Endothelial cell of coronary artery (primary cell): ENCODE results near the gene COQ10A. TPM values are rescaled to one million over a fixed set of nuclear protein-coding genes. Genes with fewer than 3 reads are reported as not detected.

Experiments
- total RNA-seq: library from RNA; depleted of rRNA; stranded (reverse); fragments of >200 nt; gene quantifications from 2 replicates; pipeline ENCODE4 v1.2.3, GENCODE V29; 2014

COQ10A gene
- 5.5 and 6.3 TPM in 2 replicates for total RNA-seq

DNA sequence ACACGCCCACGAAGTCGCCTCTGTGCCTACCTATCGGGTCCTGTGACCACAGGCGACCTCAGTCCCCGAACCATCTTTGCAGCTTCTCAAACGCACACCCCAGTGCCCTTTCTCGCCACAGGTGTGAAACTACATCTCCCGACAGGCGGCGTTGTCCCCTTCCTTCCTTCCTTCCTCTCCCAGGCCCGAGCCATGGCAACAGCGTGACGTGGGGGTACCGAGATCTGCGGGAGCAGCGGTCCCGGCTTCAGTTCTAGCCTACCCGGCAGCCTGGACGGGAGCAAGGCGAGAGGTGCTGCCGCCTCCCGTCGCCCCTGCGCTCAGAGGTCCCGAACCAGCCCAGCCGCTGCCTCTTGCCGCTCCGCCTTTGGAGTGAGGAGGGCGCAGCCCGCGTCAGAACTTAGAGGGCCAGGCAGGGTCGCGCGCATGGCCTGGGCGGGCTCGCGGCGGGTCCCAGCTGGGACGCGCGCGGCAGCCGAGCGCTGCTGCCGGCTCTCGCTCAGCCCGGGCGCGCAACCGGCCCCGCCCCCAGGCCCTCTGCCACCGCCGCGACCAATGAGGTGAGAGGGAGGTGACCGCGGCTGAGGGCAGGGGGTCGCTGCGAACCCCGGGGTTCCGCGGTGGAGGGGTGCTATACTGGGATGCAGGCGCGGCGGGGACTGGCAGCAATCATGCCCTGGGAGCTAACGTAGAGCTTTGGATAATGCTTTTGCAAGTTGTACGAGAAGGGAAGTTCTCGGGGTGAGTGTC is at the start of gene COQ10A:
Gene COQ10A (plus strand): TSS at position 250 of the 750 bp plus-strand sequence. CDS start 177 bp downstream, at position 427.

DNA sequence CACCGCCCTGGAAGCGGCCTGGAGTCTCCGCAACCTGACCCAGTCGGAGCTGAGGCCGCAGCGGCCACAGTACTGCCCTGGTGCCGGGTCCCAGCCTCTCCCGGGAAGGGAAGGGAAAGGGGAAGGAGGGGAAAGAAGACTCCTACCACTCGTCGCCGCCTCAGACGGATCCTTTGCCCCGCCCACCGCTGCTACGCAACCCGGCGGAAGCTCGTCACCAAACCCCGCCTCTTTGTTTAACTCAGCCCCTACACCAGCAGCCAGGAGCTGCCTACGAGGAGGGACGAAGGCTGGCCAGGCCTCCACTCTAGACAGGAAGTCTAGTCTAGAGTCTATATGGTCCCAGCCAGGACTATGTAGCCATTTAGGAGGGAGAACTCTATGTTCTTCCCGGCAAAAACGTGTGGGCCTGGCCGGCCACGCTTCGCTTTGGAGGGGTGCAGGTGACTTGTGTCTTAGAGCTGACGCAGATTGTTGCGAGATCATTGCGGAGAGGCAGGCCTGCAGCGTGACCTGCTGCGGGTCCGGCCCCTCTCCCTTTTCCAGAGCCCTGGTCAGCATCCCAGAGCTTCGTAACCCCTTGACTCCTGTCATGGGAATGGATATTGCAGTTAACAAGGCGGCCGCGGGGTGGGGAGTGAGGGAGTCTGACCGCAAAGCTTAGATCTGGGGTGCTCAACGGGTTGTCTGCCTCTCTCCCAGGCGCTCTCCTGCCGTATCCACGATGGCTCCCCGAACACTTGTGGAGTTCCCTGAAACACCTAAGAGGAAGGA is 44.8 kb upstream of the COQ10A start, which contains the start of gene RNF41:
Gene RNF41 (minus strand): TSS at position 166 of the 774 bp plus-strand sequence. CDS start 7,875 bp downstream, outside the sequence.

DNA sequence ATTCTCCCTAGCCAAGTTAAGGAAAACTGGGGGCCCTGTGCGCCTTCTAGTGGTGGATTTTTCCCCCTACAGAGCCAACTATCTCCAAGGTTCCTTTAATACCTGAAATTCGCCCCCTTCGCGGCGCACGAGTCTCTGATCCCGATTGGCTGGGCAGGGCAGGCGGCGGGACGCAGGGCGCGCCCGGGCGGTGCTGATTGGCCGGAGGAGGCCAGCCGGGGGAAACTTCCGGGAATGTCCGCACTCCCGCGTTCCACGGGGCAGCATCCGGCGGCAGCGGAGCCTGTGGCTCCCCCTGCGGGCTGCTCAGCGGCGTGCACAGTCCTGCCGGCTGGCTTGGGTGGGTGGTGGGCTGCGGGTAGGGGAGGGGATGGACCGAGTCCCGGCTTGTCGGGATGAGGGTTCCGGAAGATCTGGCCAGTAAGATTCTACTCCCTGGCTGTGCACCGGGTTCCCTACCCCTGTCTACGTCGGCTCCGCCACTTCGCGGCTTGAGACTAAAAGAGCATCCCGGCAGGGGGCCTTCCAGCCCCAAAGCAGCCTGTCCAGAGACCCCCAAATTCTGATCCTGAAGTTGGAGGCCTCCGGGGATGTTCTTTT is 42.5 kb upstream of the COQ10A start, which contains the start of gene NABP2:
Gene NABP2 (plus strand): TSS at position 241 of the 600 bp plus-strand sequence. CDS start 515 bp downstream, outside the sequence.

DNA sequence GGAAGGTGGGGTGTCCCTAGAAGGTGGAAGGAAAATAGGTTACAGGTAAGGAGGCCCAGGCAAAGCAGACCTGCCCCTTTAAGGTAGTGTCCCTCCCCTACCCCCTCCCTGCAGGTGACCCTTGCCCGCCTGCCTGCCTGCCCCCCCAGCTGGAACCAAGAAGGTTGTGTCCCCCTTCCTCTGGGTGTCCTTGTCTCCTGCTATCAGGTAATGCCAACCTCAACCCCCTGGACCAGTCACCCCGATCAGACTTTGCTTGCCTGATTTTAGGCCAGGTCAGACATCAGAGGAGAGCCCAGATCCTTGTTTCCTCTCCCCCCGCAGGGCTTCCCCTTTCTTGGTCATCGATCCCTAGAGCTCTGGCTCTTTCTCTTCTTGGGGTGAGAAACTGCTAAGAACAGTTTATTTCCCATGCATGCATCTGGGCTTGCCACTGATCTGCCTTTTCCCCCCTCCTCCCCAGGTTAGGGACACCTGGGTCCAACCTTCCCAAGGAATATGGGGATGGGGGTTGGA is 36.8 kb upstream of the COQ10A start, which contains the start of gene SLC39A5:
Gene SLC39A5 (plus strand): TSS at position 136 of the 516 bp plus-strand sequence. CDS start 1,224 bp downstream, outside the sequence.

DNA sequence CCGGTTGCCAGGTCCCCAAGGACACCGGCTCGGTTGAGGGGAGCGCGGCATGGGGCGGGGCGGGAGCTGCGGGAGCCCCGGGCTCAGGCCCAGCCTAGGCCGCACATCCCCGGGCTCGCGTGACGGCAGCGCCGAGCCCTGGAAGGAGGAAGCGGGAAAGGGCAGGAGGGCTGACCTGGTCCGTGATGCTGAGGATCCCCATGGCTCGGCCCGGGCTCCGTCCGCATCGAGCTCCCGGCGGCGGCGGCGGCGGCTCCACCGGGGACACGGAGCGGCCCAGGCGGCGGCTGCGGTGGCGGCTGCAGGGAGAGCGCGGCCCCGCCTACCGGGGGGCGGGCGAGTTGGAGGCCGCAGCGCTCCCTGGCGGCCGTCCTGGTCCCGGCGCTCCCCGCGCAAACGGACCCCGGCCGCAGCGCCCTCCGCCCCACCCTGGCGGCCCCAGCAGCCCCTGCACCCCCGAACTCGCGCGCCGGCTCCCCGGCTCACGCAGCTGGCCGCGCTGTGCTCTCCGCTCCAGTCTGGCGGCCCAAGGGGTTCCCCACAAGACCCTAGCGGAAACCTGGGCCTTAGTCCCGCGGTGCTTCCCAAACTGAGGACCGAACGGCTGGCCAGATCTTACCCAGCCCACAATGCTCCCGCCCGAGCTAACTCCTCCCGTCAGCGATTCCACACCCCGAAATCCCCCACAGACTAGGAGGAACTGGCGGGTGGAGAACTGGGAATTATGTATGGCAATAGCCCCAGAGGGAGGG is 8.5 kb upstream of the COQ10A start, which contains the start of gene ANKRD52:
Gene ANKRD52 (minus strand): TSS at position 317 of the 752 bp plus-strand sequence. CDS start 115 bp downstream, at position 202.

DNA sequence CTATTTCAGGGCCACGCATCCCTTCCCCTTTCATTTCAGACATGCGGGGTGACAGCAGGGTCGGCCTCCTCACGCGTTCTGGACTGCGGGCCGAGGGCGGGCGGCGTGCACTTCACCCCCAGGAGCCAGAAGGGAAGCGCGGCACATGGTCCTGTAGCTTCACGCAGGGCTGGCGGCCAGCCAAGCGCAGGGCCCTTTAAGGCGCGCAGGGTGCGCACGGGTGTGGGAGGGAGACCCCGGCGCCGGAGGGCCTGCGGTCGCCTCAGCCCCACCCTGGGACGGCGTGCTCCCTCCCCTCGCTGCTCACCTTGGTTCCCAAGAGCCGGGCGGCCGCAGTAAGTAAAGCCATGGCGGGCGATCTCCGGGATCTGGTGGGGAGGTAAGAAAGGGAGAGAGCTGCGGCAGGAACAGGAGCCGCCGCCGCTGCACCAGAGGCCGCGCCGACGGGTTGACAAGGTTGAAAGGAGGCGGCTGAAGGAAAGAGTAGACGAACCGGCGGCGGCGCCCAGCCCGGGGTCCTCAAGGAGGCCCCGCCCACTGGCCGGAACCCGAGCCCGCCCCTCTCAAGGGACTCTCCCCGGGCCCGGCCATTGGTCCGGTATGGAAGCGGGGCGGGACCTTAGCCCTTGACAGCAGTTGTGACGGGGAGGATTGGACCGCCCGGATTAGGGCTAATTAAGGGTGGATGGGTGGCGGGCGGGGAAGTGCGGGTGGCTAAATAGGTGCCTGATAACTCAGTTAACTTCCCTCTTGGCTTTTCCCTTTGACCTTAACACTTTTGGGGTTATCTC is 33.3 kb downstream of the COQ10A start, which contains the start of gene CS:
Gene CS (minus strand): TSS at position 478 of the 791 bp plus-strand sequence. CDS start 129 bp downstream, at position 349.

DNA sequence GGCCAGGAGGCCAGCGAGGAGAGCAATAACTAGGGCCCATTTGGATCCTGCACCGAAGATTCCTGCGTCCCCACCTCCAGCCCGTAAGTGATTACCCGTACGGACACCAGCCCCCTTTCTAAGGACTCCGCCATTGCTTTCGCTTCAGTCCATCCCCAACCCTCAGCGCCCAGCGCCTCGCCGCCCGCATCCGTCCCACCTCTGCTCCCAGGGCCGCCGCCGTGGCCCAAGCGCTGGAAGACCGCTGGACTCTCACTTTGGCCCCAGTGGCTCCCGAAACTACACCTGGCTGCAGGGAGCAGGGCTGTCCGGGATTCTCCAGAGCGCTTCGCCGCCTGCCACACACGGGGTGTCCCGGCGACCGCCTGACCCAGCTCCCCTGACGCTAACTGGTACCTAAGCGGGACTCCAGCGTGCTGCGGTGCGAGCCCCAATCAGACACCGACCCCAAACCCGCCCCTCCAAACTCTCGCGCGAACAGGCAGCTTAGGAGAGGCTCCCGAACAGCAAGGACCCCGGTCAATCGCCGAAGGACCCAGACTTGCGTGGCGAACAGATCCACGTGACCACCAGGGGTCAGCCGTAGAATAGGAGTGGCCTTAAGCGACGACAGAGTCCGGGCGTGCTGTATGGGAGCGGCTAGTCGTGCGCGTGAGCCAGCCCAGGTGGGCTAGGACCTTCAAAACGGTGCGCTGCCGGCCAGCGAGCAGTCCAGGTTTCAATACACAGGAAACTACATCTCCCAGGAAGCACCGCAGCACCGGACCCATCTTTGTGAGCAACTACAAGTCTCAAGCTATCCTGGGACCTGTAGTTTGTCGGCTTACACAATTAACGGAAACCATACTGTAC is 49.1 kb downstream of the COQ10A start, which contains the start of gene CNPY2:
Gene CNPY2 (minus strand): TSS at position 367 of the 852 bp plus-strand sequence. CDS start 771 bp downstream, outside the sequence.

Other genes with a start within 250 kb of the COQ10A start
- 0.38 and 0.45 TPM in 2 replicates for gene IKZF4, start 245.9 kb upstream of the COQ10A start, total RNA-seq
- gene RPS26, start 225.0 kb upstream of the COQ10A start, total RNA-seq: 95.3 and 130 TPM in 2 replicates
- 0.18 TPM in 1 of 2 replicates, not detected in the other for gene ERBB3, start 186.8 kb upstream of the COQ10A start, total RNA-seq
- 192 and 236 TPM in 2 replicates for gene PA2G4, start 162.4 kb upstream of the COQ10A start, total RNA-seq
- gene RPL41, start 150.3 kb upstream of the COQ10A start, total RNA-seq: 3,974 and 4,205 TPM in 2 replicates
- gene ZC3H10, start 148.7 kb upstream of the COQ10A start, total RNA-seq: 5.1 and 6.2 TPM in 2 replicates
- 227 and 255 TPM in 2 replicates for gene ESYT1, start 138.7 kb upstream of the COQ10A start, total RNA-seq
- 83.9 and 94.6 TPM in 2 replicates for gene MYL6B, start 114.4 kb upstream of the COQ10A start, total RNA-seq
- gene MYL6, start 108.6 kb upstream of the COQ10A start, total RNA-seq: 4,931 and 5,496 TPM in 2 replicates
- 42.2 and 53.4 TPM in 2 replicates for gene SMARCC2, start 77.5 kb upstream of the COQ10A start, total RNA-seq
- gene RNF41, start 45.0 kb upstream of the COQ10A start, total RNA-seq: 103 and 144 TPM in 2 replicates
- 22.6 and 29.8 TPM in 2 replicates for gene NABP2, start 42.6 kb upstream of the COQ10A start, total RNA-seq
- not detected in 2 replicates for gene SLC39A5, start 36.9 kb upstream of the COQ10A start, total RNA-seq
- 16.0 and 22.5 TPM in 2 replicates for gene ANKRD52, start 8.6 kb upstream of the COQ10A start, total RNA-seq
- 115 and 136 TPM in 2 replicates for gene CS, start 33.4 kb downstream of the COQ10A start, total RNA-seq
- 45.4 and 74.6 TPM in 2 replicates for gene CNPY2, start 49.0 kb downstream of the COQ10A start, total RNA-seq
- 9.3 and 21.7 TPM in 2 replicates for gene PAN2, start 67.1 kb downstream of the COQ10A start, total RNA-seq
- gene IL23A, start 71.9 kb downstream of the COQ10A start, total RNA-seq: not detected in 2 replicates
- 56.8 and 68.1 TPM in 2 replicates for gene STAT2, start 93.2 kb downstream of the COQ10A start, total RNA-seq
- not detected in 2 replicates for gene APOF, start 95.9 kb downstream of the COQ10A start, total RNA-seq
- 7.7 and 13.3 TPM in 2 replicates for gene TIMELESS, start 182.5 kb downstream of the COQ10A start, total RNA-seq
- not detected in 2 replicates for gene MIP, start 187.7 kb downstream of the COQ10A start, total RNA-seq
- 1.0 and 1.3 TPM in 2 replicates for gene SPRYD4, start 201.6 kb downstream of the COQ10A start, total RNA-seq
- under 0.01 and 0.18 TPM in 2 replicates for gene GLS2, start 221.2 kb downstream of the COQ10A start, total RNA-seq